HG02970 (cell line): ENCODE measurements around the gene CCDC88C.

Experiments
- ATAC-seq: cut with Tn5 transposase; IDR thresholded peaks from one replicate; pipeline ENCODE4 v1.9.1; 2021; ENCODE audit warnings: mild to moderate bottlenecking, moderate library complexity, moderate number of reproducible peaks; ENCODE audit not compliant: unreplicated experiment, low FRiP score

CCDC88C gene

GRCh38 chr14:91400696-91401095, 16.9 kb downstream of the CCDC88C start:
- no peak for ATAC-seq

DNA sequence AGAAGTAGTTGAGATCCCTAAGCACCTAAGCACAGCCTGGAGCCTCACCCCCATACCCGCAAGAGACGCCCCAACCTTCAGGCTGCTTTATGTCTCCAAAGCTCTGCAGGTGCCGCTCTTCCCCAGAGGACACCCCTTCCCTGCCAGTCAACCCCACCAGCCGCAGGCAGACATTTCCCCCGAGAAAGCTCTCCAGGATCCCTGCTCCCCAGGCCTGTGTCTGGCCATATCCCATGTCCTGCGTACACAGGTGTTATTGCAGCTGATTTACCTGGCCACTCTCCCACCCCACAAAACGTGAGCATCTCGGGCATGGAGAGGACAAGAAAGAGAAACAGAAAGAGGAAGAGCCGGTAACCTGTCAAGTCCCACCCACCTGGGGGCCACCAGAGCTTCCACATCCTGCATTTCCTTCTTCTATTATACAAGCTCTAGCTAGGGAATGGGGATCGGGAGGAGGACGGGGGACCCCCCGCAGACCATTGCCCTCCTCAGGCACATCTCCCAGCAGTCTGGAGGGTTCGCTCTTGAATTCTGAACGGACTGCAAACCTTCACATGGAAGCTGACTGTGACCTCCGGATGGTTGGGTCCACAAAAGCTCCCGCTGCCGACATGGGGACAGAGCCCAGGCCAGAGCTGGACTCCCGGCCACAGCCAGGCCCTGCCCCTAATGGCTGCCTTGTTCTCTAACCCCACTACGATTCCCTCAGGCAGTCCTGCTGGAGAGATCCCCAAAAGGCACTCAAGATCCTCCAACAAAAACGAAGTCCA, 17.6 kb downstream of the CCDC88C start:
- ATAC-seq = no peak

GRCh38 chr14:91398707-91399106, 18.9 kb downstream of the CCDC88C start:
- no peak for ATAC-seq

DNA sequence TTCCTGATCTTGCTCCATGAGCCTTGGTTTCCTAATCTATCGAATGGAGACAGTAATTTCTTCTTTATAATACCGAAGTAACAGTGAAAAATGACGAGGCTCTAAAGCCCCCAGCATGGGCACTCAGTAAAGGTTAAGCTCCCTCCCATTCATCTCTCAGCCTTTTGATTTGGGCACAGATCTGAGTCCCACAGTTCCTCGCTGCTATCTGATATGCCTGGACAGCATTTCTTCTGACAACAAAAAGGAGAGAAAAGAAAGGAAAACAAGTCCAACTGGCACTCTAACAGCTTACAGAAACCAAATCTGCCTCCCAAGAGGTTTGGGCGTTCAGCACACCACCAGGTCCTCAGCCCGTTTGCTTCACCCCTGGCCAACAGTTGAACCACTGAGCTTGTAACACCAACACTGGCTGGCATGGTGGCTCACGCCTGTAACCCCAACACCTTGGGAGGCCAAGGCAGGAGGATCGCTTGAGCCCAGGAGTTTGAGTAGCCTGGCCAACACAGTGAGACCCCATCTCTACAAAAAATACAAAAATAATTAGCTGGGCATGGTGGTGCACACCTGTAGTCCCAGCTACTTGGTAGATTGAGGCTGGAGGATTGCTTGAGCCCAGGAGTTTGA, 19.5 kb downstream of the CCDC88C start:
- no peak for ATAC-seq

DNA sequence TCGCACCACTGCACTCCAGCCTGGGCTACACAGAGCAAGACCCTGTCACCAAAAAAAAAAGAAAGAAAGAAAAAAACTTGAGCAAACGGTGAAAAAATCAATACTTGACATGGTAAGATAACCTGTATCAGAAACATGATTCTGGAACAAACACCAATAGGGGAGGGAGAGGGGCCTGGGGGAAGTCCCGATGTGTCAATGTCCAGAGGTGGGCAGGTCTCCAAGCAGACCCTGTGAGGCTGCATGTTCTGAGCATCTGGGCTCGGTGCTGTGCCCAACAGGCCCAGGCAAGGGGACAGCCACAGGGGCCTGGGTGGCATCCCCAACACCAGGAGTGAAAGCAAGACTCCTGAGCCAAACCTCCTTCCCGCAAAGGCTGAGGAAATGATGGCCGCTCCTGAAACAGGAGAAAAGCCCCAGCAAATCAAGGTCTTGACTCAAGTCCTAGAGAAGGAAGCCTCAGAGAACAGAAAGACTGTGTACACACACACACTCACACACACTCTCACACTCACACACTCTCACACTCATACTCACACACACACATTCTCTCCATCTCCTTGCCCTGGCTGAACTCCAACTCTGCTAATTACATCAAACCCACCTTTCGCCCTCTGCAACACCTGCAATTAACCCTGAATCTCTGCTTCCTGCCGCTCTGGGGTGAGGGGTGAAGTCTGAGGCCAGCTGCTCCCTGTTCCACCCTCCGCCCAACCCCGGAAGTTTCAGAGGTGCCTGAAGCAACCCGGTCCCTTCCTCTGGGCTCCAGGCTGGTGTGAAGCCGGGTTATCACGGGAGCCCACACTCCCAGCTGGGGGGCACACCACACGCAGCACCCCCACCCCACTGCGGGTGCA, 20.4 kb downstream of the CCDC88C start:
- ATAC-seq = no peak

GRCh38 chr14:91396013-91396660, 21.5 kb downstream of the CCDC88C start:
- no peak for ATAC-seq

DNA sequence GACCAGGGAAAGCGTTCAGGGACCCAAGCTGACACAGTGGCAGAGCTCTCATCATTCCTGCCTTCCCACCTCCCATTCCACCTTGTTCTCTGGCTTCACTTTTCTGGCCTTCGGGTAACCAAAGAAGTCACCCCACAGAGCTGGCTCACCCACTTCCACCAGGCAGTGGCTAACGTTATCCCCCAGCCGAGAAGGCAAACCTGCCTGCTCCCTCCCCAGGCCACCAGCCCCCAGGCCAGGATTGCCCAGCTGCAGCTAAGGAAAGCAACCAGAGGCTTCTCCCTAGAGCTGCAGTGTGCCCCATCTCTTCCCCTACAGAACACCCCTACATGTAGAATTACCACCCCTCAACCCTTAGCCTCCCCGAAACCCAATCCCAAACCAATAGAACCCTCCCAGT, 22.2 kb downstream of the CCDC88C start:
- no peak for ATAC-seq

DNA sequence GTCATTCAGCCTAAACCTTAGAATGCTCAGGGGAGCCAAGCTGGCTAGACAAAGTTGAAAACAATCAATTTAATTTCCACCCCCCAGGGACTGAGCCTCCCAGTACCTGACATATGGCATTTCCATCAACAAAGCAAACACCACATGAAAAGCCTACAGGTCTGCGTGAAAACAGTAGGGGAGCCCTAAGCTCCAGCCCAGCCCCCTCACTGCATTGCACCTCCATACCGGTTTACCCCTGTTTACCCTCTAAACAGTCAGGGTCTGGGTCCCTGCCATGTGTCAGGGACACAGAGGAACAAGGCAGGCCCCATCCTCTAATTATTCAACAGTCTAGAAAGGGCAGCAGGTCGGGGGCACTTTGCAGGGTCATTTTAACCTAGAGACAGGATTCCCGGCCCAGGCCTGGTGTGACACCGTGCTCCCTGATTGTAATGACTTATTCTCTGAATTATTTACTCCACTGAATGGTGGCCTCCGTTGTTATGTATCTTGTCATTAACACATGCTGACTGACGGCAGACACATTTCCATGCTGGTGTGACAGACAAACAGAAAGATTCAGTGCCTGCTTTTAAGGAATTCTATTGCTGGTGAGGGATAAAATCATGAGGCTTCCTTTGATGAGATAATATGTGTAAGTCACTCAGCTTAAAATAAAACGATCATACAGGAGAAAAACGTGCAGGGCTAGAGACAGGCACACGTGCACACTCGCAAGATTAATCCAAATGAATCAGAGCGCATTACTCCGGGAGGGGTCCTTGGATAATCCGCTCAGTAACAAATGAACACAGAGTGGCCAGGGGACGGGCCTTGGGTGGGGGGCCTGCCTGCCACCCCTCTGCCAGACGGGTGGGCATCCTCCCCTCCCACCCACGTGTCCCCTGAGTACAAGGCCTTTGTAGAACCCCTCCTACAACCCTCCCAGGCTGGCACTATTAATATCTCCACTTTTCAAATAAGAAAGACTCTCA, 23.2 kb downstream of the CCDC88C start:
- ATAC-seq = no peak

DNA sequence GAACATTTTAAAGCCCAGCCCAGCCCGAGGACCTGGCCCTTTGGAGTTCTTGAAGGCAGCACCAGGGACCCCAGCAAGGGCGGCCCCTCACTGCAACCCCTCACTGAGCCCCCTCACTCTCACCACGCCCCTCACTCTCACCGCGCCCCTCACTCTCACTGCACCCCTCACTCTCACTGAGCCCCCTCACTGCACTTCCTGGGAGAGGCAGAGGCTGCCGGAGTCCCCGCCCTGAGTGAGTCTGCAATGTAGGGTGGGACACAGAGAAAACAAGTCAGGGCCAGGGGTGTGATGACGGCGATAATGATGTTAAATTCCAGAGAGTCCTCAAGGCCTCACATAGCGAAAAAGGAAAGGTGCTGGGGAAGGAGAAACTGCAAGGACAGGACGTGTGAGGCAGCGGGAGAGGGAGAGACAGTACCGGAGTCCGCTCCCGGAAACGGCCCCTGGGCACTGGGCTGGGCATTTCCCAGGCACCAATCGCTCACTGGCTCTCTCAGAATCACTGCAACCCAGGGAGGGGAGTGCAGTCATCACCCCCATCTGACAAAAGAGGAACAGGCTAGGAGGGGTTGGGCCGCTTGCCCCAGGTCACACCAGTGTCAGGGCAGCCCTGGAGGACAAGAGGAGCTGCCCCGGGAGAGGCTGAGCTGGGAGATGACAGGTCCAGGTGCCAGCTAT, 24.9 kb downstream of the CCDC88C start:
- no peak for ATAC-seq

DNA sequence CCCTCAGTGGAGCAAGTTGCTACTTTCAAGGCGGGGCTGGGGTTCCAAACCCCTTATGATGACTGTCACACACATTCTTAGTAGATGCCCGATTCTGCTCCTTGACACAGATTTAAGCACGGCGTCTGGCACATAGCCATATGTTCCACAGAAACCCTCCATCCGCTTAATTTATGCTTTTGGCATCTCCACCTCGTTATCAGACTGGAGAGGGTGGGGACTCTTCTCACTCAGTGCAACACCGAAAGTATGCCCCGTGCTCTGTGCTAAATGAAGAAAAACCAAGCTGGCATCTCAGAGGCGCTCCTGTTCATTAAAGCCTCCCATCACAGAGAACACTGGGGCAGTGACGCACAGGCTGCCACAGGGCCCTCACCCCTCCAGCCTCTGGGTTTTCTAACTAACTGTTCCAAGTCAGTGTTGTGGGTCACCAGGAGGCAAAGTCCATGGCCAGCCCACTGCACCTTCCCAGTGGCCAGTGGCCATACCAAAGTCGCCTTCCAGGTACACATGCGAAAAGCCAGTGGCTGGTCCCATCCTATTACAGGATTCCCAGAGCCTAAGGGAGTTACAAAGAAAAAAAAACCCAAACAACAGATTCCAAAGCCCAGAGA, 27.3 kb downstream of the CCDC88C start:
- no peak for ATAC-seq

- no peak for ATAC-seq
Measured at GRCh38 chr14:91389150-91389549, 28.5 kb downstream of the CCDC88C start.

GRCh38 chr14:91388551-91388975, 29.1 kb downstream of the CCDC88C start:
- no peak for ATAC-seq

GRCh38 chr14:91387951-91388381, 29.7 kb downstream of the CCDC88C start:
- ATAC-seq = no peak

DNA sequence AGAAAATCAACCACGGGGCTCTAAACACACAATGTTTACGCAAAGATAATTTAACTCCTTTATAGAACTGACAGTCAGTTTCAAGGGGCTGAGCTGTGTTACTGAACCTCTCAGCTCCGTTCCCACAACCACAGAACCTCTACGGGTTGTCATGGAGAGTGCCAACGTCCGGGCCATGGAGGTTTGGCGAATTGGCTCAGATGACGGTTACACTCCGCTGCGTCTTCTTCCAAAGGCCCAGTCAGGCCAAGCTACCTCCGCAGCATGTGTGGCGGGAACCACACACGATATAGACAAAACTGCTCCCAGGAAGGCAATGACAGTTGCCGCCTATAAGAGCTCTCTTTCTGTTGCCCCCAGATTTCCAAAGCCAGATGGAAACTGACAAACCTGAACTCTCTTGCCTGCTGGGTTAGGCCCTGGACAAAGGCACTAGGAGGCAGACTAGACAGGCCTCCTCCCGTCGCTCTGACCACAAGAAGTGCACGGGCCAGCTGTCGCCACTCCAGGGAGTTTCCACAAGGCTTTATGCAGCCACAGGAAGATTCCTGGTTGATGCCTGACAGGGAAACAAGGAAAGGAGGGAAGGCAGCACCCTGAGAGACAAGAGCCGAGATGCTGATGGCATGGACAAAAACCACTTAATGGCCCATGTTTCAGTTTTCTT, 30.3 kb downstream of the CCDC88C start:
- no peak for ATAC-seq

- ATAC-seq = no peak
Measured at GRCh38 chr14:91385697-91386096, 31.9 kb downstream of the CCDC88C start.

- ATAC-seq = no peak
Measured at GRCh38 chr14:91385224-91385623, 32.4 kb downstream of the CCDC88C start.

DNA sequence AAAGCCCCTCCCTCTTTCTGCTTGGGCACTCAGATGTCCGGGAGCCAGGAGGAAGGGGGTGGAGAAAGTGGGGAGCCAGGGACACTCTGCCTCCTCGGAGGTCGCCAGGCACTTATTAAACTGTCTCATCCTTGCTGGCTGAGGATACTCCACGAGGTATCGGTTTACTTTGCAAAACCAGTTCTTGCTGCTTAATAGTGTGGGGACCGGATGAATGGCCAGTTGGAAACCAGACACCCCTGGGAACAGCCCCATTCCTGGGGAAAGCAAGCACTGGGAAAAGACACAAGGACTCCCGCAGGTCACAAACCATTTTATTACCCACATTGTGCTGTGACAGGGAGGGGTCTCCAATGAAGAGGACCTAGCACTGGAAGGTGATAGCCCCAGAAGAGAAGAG, 34.2 kb downstream of the CCDC88C start:
- no peak for ATAC-seq
